ENCODE results near the gene FAM107B.
"Not testable (repeated sequence)": the region's sequence is repeated elsewhere in the genome, so short reads cannot be mapped to it uniquely, and the experiment has no call there.

GRCh38 chr10:14588938-14589294 is 185.8 kb downstream of the FAM107B start:
- TF ChIP-seq, protein P1, sequence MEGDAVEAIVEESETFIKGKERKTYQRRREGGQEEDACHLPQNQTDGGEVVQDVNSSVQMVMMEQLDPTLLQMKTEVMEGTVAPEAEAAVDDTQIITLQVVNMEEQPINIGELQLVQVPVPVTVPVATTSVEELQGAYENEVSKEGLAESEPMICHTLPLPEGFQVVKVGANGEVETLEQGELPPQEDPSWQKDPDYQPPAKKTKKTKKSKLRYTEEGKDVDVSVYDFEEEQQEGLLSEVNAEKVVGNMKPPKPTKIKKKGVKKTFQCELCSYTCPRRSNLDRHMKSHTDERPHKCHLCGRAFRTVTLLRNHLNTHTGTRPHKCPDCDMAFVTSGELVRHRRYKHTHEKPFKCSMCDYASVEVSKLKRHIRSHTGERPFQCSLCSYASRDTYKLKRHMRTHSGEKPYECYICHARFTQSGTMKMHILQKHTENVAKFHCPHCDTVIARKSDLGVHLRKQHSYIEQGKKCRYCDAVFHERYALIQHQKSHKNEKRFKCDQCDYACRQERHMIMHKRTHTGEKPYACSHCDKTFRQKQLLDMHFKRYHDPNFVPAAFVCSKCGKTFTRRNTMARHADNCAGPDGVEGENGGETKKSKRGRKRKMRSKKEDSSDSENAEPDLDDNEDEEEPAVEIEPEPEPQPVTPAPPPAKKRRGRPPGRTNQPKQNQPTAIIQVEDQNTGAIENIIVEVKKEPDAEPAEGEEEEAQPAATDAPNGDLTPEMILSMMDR (IDR thresholded peaks at IDR 0.05), result not testable (repeated sequence)
- not testable (repeated sequence) for TF ChIP-seq POLR2A, POLR2AphosphoS5 (IDR thresholded peaks at IDR 0.05)

Data from gastroesophageal sphincter (tissue), 3 donors.